Measurements from ENCODE around the gene PPP3R2.
"Not testable (repeated sequence)": the region's sequence is repeated elsewhere in the genome, so short reads cannot be mapped to it uniquely, and the experiment has no call there.

The PPP3R2 gene

DNA sequence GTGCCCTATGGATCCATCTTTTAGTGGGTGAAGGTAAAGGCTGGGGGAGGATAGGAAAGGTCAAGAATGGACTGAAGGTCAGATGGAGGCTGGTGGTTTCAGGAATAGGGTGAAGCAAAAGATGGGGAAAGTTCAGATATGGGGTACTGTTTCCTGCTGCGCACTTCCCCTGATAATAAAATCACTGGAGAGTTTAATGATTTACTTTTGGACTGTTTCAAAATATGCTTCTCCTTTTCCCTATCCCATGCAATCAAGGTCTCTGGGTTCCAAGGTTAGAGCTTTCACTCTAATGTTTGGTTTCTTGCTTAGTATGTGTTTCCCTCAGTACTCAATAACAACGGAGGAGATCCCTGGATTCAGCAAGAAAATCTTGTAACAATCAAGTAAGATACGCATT is 10.8 kb upstream of the PPP3R2 start:
- DNase-seq (ENCODE audit: low spot score in 2 of 2) (no peak), ATAC-seq (ENCODE audit: low read depth) (no peak)
- Mint-ChIP-seq H3K27me3 (peaks cover 13% of the 10 kb centered on the region), H3K9me3 (no peaks in the 10 kb centered on the region), H3K36me3 (no peaks in the 10 kb centered on the region), H3K27ac (no peak overlapping the region), H3K4me1 (peaks cover 3% of the 10 kb centered on the region), H3K4me3 (no peak overlapping the region)

DNA sequence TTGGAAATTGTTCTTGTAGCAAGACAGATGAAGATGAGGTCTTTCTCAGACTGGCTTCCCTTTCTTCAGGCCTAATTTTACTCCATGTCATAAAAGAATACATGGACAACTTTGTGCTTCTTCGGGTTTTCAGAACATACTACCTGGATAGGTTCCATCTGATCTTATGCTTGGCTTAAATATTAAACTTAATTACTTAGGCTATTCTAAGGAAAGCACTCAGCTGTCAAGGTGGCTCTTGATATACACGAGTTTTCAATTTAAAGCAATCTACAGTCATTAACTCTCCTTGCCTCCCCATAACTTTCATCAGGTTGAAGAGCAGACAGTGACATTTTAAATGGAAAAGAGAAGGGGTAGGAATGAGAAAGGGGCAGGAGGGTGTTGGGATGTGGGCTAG is 9.5 kb upstream of the PPP3R2 start:
- DNase-seq (ENCODE audit: low spot score in 2 of 2) (no peak), ATAC-seq (ENCODE audit: low read depth) (no peak)
- Mint-ChIP-seq H3K9me3 (no peaks in the 10 kb centered on the region), H3K4me1 (peaks cover 3% of the 10 kb centered on the region), H3K36me3 (no peaks in the 10 kb centered on the region), H3K4me3 (no peak overlapping the region), H3K27me3 (peaks cover 15% of the 10 kb centered on the region), H3K27ac (no peak overlapping the region)

DNA sequence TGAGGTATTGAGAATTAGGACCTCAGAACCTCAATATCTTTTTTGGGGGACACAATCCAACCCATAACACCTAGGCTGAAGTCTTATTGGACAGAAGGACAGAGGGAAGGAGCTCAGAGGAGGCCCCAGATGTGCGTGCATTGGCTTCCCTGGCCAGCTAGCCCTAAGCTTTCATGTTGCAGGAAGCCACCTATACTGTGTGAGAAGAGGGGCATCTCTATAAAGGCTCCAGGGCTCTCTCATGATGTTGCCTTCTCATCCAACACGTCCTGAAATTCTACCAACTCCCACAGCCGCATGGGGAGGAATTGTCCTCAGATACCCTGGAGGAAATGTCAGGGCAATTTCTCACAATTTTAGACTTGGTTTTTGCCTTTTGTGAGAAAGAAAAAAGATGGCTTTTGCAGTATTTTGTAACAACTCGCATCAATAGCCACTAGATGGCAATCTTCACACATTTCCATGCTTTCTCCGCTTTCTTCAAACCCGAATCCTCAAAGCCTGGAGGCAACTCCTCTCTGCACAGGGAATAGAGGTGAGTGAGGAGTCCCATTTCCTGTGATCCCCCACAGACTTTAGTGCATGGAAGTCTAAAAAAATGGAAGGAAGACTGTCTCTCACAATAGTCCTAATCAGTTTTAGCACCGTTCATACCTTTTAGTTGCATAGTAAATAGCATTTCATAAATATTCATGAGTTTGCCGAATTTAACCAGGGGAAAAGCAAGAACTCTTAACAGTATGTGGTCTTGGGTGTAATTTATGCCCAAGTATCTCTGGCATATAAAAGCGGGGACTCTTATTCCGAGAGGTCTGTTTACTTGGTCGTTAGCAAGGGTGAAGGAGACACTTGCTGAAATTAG is 7.4 kb upstream of the PPP3R2 start:
- no peak overlapping the region for H3K4me3 Mint-ChIP-seq

DNA sequence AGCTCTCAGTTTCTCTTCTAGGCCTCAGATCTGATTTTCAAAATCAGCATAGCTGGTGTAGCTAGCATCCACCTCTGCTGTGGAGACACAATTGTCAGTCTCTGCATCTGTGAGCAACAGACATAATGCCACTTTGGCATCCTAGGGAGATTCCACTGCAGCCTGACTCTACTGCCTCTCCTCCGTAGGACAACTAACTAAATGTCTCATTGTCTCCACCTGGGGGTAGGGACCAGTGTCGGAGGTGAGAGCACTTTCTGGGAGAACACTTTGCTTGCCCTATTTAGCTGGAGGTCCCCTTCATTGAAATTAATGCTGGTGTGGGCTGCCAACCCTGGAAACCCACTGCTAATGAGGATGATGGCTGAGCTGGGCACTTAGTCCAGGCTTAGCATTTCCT is 1.4 kb downstream of the PPP3R2 start:
- no peaks in the 10 kb centered on the region for H3K4me1 Mint-ChIP-seq
- peaks cover 2% of the 10 kb centered on the region for H3K27me3 Mint-ChIP-seq
- no peak for DNase-seq (ENCODE audit: low spot score in 2 of 2)
- no peak overlapping the region for H3K27ac Mint-ChIP-seq
- H3K4me3 Mint-ChIP-seq = no peak overlapping the region
- no peaks in the 10 kb centered on the region for H3K36me3 Mint-ChIP-seq
- no peaks in the 10 kb centered on the region for H3K9me3 Mint-ChIP-seq
- ATAC-seq (ENCODE audit: low read depth) = no peak

More for the DNA sequence above, 7.4 kb upstream of the PPP3R2 start:
- H3K27ac Mint-ChIP-seq = no peak overlapping the region
- no peaks in the 10 kb centered on the region for H3K9me3 Mint-ChIP-seq
- DNase-seq (ENCODE audit: low spot score in 2 of 2) (peak in 1 of 2 donors; percentile 5), ATAC-seq (ENCODE audit: low read depth) (peak; percentile 32)
- H3K27me3 Mint-ChIP-seq = peaks cover 13% of the 10 kb centered on the region
- no peaks in the 10 kb centered on the region for H3K36me3 Mint-ChIP-seq
- H3K4me1 Mint-ChIP-seq = peaks cover 3% of the 10 kb centered on the region

DNA sequence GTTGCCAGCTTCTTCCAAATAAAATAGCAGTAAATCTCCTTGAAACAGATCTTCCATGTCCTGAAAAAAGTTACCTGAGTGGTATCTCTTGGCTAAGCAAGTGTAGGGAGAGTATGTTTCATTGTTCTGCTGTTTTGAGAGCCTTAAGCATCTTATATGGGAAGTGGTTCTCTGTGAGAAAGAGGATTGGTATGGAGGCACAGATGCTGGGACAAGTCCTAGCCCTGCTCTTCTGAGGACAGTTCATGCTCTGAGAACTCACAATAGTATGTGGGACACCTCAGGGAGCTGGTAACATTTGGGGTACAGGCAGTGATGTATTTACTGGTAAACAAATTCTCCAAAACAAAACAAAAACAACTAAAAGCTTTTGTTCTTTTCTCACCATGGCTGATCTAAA is 2.0 kb downstream of the PPP3R2 start:
- Mint-ChIP-seq H3K4me3 (no peak overlapping the region), H3K36me3 (no peaks in the 10 kb centered on the region), H3K27me3 (peaks cover 2% of the 10 kb centered on the region), H3K27ac (no peak overlapping the region), H3K4me1 (no peaks in the 10 kb centered on the region), H3K9me3 (no peaks in the 10 kb centered on the region)
- DNase-seq (ENCODE audit: low spot score in 2 of 2) = no peak
- no peak for ATAC-seq (ENCODE audit: low read depth)

DNA sequence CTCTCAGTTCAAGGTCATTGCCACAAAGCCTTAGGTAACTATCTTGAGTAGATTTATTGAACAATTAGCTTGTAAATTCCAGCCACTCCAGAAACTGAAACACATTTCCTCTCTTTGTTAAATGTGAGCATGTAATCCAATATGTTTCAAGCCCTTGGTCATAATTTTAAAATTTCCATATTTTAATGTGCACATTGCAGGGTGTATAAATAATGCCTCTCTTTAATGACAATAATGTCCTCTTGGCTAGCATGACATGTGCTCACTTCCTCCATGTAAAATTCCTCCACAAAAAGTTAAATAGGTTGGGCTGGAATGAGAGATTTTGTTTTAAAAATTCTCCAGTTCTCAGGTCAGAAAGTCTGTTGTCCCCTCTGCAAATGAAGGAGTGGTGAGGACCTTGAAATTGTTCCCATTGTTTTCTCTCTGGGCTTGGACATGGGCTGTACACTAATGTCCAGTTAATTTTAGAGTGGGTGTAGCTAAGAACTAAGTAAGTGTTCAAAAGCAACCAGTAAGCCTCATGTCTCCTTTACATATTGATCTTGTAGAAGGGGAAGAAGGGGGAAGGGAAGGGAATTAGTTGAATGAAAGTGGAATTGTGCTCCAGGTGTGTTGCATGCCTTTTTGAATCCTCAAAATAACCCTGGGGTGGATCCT is 2.9 kb downstream of the PPP3R2 start:
- Mint-ChIP-seq H3K27ac (no peak overlapping the region), H3K36me3 (no peaks in the 10 kb centered on the region), H3K9me3 (no peaks in the 10 kb centered on the region), H3K27me3 (peaks cover 2% of the 10 kb centered on the region), H3K4me1 (no peaks in the 10 kb centered on the region), H3K4me3 (no peak overlapping the region)
- no peak for DNase-seq (ENCODE audit: low spot score in 2 of 2)
- ATAC-seq (ENCODE audit: low read depth) = no peak

DNA sequence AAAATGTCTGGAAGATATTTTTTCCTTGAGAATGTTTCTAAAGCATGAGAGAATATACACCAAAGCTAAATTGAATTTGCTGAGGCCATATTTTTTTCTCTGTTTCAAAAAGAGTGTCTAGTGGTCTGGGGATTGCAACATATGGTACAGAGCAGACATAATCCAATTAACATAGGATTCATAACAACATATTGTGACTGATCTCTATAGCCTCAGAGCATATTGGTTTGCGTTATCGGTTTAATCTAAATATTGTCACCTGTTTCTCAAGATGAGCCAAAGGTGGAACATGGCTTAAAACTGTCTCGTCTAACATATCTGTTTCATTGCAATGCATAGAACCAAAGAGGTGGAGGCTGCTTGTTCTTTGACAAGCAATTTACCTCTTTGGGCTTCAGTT is 3.9 kb downstream of the PPP3R2 start:
- Mint-ChIP-seq H3K4me3 (no peak overlapping the region), H3K36me3 (no peaks in the 10 kb centered on the region), H3K27ac (no peak overlapping the region), H3K27me3 (peaks cover 2% of the 10 kb centered on the region), H3K9me3 (no peaks in the 10 kb centered on the region), H3K4me1 (no peaks in the 10 kb centered on the region)
- ATAC-seq (ENCODE audit: low read depth) (no peak), DNase-seq (ENCODE audit: low spot score in 2 of 2) (no peak)

DNA sequence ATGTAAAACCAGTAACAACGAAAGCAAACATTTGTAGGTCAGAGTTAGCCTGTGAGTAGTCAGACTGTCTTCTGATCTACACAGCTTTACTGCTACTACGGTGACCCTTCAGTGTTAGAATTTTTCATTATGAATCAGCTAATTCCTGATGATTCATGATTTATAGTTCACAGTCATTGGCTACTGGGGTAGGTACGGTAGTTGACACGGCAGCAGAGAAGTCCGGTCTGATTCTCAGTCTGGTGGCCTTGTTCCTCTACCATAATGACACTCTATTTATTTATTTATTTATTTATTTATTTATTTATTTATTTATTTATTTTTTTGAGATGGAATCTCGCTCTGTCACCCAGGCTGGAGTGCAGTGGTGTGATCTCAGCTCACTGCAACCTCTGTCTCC is 4.7 kb downstream of the PPP3R2 start:
- not testable (repeated sequence) for H3K27me3 Mint-ChIP-seq; H3K27ac Mint-ChIP-seq; H3K4me3 Mint-ChIP-seq; H3K36me3 Mint-ChIP-seq; H3K9me3 Mint-ChIP-seq; H3K4me1 Mint-ChIP-seq; DNase-seq (ENCODE audit: low spot score in 2 of 2); ATAC-seq (ENCODE audit: low read depth)

DNA sequence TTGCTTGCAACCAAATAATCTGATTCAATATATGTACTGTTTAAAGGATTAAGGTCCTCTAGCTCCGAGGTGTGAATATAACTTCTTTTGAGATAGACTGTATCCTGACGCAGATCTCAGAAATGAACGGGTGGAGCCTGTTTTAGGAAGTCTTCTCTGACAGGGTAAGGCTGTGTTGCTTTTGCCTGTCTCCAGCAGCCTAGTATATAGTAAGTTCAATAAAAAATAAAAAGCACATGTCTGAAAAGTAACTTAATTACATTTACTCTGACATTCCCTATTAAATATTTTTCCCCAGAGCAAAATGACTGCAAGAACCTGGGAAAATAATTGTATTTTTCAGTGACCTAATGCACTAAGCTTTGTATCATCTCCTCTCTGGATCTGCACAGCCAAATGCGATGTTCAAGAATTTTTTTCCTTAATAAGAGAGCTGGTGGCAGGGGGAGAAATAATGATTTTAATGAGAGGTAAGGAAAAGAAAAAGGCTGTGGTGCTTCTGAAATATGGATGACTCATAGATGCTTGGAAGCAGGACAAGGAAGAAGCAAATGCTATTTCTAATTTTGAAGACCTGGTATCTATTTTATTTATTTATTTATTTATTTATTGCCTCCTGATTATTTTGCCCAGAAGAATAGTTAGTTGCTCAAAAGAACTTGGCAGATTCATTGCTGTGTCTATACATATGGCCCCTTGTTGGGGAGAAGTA is 7.3 kb downstream of the PPP3R2 start:
- Mint-ChIP-seq H3K27me3 (peaks cover 5% of the 10 kb centered on the region), H3K36me3 (no peaks in the 10 kb centered on the region), H3K4me1 (no peaks in the 10 kb centered on the region), H3K27ac (no peak overlapping the region), H3K9me3 (no peaks in the 10 kb centered on the region), H3K4me3 (no peak overlapping the region)
- DNase-seq (ENCODE audit: low spot score in 2 of 2) (no peak), ATAC-seq (ENCODE audit: low read depth) (no peak)

DNA sequence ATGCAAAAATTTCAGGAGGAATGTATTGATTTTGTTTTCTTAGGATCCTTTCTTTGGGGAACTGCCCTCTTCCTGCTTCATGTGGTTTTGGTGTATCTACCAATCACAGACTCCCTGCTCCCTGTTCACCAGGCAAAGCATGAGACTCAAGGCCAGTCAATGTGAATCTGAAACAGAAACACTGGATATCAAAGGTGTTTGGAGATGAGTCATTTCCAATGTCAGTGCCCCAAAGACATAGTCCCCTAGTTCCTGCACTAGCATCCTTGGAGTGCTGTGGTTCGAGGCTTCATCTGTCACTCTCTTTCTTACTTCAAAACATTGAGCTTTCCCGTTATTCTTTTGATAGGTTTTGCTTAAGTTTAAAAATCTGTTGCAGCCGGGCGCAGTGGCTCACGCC is 8.1 kb downstream of the PPP3R2 start:
- DNase-seq (ENCODE audit: low spot score in 2 of 2) (no peak), ATAC-seq (ENCODE audit: low read depth) (no peak)
- no peaks in the 10 kb centered on the region for H3K36me3 Mint-ChIP-seq
- no peak overlapping the region for H3K27ac Mint-ChIP-seq
- no peaks in the 10 kb centered on the region for H3K4me1 Mint-ChIP-seq
- peaks cover 3% of the 10 kb centered on the region for H3K27me3 Mint-ChIP-seq
- H3K9me3 Mint-ChIP-seq = no peaks in the 10 kb centered on the region
- no peak overlapping the region for H3K4me3 Mint-ChIP-seq

DNA sequence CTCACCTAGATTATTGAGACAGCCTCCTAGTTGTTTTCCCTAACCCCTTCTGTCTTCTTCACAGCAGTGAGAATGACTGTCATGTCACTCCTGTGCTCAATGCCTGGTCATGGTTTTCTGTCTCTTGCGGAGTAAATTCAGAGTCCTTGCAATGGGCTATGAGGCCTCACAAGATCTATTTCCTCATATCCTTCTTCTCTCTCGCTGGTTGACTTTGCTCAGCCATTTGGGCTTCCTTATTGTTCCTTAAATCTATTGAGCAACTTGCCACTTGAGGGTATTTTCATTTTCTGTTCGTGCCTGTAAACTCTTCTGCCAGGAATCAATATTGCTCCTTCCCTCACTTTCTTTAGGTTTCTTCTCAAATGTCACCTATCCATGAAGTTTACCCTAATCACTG is 9.0 kb downstream of the PPP3R2 start:
- no peak overlapping the region for H3K27ac Mint-ChIP-seq
- DNase-seq (ENCODE audit: low spot score in 2 of 2) (no peak), ATAC-seq (ENCODE audit: low read depth) (no peak)
- H3K36me3 Mint-ChIP-seq = no peaks in the 10 kb centered on the region
- no peaks in the 10 kb centered on the region for H3K4me1 Mint-ChIP-seq
- H3K9me3 Mint-ChIP-seq = no peaks in the 10 kb centered on the region
- no peak overlapping the region for H3K4me3 Mint-ChIP-seq
- H3K27me3 Mint-ChIP-seq = peaks cover 3% of the 10 kb centered on the region

DNA sequence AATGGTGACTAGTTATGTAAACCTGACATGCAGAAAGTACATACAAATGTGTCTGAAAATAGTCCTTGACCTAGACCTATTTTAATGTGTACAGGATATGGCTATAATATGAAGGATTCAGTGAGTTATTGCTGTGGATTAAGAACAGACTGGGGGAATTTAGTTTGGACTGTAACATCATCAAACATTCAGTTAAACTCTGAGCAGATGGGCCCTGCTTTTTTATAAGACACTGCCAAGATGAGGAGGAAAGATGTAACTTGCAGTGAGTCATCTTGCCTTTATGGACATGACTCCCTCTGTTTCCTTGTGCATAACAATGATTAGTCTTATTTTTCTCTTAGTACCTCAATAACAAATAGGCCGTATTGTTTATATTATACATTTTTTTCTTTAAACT is 12.2 kb downstream of the PPP3R2 start:
- no peak for DNase-seq (ENCODE audit: low spot score in 2 of 2)
- ATAC-seq (ENCODE audit: low read depth) = no peak
- H3K4me1 Mint-ChIP-seq = peaks cover 11% of the 10 kb centered on the region
- H3K27me3 Mint-ChIP-seq = peaks cover 3% of the 10 kb centered on the region
- H3K36me3 Mint-ChIP-seq = no peaks in the 10 kb centered on the region
- H3K27ac Mint-ChIP-seq = no peak overlapping the region
- H3K9me3 Mint-ChIP-seq = no peaks in the 10 kb centered on the region
- H3K4me3 Mint-ChIP-seq = no peak overlapping the region

DNA sequence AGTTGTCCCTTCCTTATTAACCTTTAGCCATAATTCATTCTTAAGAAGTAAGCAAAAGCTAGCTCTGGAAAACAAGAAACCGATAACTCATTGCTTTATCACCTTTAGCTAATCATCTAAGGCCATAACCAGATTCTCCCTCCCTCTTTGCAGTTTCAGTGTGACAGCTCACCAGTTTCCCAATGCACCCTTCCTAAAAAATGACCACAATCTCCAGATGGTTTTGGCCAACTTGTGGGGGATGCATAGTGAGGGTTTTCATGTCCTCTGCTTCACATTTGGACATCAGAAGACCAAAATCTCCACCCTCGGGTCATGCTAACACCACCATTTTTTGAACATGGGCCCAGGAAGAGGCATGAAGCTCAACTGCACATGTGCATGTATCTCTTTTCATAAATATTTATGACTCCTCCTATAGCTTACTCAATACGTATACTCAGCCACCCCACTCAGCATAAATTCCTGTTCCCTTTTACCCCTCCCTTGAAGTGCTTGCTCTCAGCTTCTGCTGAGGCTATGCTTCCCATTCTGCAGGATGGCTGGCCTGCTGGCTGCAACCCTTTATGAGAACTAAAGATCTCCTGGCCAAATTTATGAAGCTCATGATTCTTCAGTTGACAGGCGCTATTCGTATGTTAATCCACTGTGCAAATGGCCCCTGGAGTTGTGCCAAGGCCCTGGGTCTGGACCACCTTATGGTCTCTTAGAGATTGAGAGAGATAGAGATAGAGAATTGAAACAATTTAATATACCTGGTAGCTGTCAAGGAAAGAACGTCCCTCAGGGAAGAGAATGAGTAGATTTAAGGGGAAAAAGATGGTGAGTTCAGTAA is 14.8 kb downstream of the PPP3R2 start:
- H3K36me3 Mint-ChIP-seq = no peaks in the 10 kb centered on the region

DNA sequence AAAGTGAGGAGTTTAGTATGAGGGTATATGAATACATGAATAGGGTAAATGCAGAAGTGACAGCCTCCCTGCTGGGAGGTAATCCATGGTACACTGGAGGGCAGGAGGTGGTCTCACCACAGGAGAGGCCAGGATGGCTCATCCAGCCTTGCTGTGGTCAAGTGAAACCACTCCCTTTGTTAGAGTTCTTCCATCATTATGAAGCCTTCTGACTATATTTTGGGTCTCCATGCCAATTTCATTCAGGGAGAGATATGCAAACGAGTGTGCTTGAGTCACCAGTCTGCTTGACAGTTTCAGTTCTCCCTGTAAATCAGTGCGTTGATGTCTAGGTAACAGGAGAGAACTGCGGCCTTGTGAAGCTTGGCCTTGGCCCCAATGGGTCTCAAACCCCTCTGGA is 16.4 kb downstream of the PPP3R2 start:
- no peak overlapping the region for H3K4me3 Mint-ChIP-seq
- peaks cover 11% of the 10 kb centered on the region for H3K4me1 Mint-ChIP-seq
- H3K36me3 Mint-ChIP-seq = no peaks in the 10 kb centered on the region
- no peaks in the 10 kb centered on the region for H3K27me3 Mint-ChIP-seq
- DNase-seq (ENCODE audit: low spot score in 2 of 2) = no peak
- peak overlapping the region; percentile 80 for H3K27ac Mint-ChIP-seq
- H3K9me3 Mint-ChIP-seq = no peaks in the 10 kb centered on the region
- ATAC-seq (ENCODE audit: low read depth) = peak; percentile 84

More for the DNA sequence above, 14.8 kb downstream of the PPP3R2 start:
- no peaks in the 10 kb centered on the region for H3K9me3 Mint-ChIP-seq
- peaks cover 11% of the 10 kb centered on the region for H3K4me1 Mint-ChIP-seq
- ATAC-seq (ENCODE audit: low read depth) (no peak), DNase-seq (ENCODE audit: low spot score in 2 of 2) (no peak)
- no peak overlapping the region for H3K4me3 Mint-ChIP-seq
- H3K27ac Mint-ChIP-seq = peak overlapping the region; percentile 1
- no peaks in the 10 kb centered on the region for H3K27me3 Mint-ChIP-seq

Data from memory B cell (primary cell).